Measurements from ENCODE around the gene NMUR1.

- TF ChIP-seq EZH2 (optimal IDR thresholded peaks at IDR 0.05; ENCODE audit: low read depth, low read length) (no peak), EZH2phosphoT487 (IDR thresholded peaks at IDR 0.05; ENCODE audit: low read length) (no peak)
- TF ChIP-seq, protein P1, sequence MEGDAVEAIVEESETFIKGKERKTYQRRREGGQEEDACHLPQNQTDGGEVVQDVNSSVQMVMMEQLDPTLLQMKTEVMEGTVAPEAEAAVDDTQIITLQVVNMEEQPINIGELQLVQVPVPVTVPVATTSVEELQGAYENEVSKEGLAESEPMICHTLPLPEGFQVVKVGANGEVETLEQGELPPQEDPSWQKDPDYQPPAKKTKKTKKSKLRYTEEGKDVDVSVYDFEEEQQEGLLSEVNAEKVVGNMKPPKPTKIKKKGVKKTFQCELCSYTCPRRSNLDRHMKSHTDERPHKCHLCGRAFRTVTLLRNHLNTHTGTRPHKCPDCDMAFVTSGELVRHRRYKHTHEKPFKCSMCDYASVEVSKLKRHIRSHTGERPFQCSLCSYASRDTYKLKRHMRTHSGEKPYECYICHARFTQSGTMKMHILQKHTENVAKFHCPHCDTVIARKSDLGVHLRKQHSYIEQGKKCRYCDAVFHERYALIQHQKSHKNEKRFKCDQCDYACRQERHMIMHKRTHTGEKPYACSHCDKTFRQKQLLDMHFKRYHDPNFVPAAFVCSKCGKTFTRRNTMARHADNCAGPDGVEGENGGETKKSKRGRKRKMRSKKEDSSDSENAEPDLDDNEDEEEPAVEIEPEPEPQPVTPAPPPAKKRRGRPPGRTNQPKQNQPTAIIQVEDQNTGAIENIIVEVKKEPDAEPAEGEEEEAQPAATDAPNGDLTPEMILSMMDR (IDR thresholded peaks at IDR 0.05; ENCODE audit: low read length), result no peak
These were observed 5.7 kb upstream of the NMUR1 start for GRCh38 chr2:231535961-231536360.
